Thyroid gland (tissue), 4 donors: Measurements from ENCODE around the gene NCKAP5.

Experiments used
- CTCF ChIP-seq, 6 experiments: fragments of 200-600 bp in 3 of 6; fragments of 450-650 bp in 3 of 6; sonication (generic) in 3 of 6; IDR thresholded peaks; one replicate each; pipeline ENCODE4 v1.5.1; 2016 to 2019; ENCODE audit warnings: antibody characterized with exemption in 6 of 6, mild to moderate bottlenecking in 2 of 6, inconsistent platforms in 1 of 6, moderate library complexity in 1 of 6
- POLR2A ChIP-seq, 2 donors: fragments of 450-650 bp; IDR thresholded peaks; one replicate each; pipeline ENCODE4 v1.6.1; 2017; ENCODE audit warnings: antibody characterized with exemption in 2 of 2, mild to moderate bottlenecking in 2 of 2, moderate library complexity in 1 of 2

DNA sequence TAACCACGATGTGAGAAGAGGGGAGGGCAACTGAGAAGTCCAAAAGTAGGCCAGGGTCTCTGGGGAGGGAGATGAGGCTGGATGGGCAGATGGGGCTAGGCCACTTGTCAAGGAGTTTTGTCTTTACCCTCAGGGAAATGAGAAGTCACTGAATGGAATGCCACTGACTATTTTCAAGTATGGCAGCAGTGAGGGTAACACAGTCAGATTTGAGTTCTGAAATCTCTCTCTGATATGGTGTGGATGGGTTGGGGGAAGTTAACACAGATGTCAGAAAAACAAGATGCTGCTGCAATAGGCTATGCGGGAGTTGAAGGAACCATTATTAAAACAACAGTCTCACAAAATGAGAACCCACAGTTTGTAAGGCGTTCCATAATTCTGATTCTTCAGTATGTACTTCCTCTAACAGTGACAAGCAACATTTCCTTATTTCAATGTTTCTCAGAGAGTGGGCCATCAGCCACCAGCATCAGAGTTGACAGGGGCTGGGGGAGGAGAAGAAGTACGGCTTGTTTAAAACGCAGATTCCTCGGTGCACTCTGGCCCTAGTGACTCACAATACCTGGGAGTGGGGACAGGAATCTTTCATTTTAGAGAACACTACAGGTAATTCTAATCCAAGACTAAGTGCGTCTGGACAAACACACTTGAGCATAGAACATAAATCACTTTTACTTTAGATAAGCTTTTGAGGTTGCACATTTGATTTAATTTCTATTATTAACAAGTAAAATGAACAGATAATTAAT is 596.8 kb downstream of the NCKAP5 start:
- TF ChIP-seq CTCF (IDR thresholded peaks at IDR 0.05) (no peak), POLR2A (IDR thresholded peaks at IDR 0.05) (no peak)
